ENCODE measurements around the gene MYH7. TPM values are rescaled to one million over a fixed set of nuclear protein-coding genes. Genes with fewer than 3 reads are reported as not detected.

Gene MYH7
- total RNA-seq, 6 experiments from 2014 or later: not detected

GRCh38 chr14:23380197-23380914 lies 55.1 kb downstream of the MYH7 start:
- no peaks in the 10 kb centered on the region for H3K36me3 Mint-ChIP-seq (ENCODE audit: low read depth)
- H3K4me3 Mint-ChIP-seq: no peak overlapping the region
- peak; percentile 30 for TF ChIP-seq CTCF (IDR thresholded peaks at IDR 0.05)
- H3K27me3 Mint-ChIP-seq (ENCODE audit: insufficient read depth): peaks cover 31% of the 10 kb centered on the region
- no peaks in the 10 kb centered on the region for H3K4me1 Mint-ChIP-seq (ENCODE audit: low read depth)
- H3K27ac Mint-ChIP-seq: no peak overlapping the region
- DNase-seq: no peak
- H3K9me3 Mint-ChIP-seq: no peaks in the 10 kb centered on the region

GRCh38 chr14:23379366-23380196 lies 55.9 kb downstream of the MYH7 start:
- no peaks in the 10 kb centered on the region for H3K4me1 Mint-ChIP-seq (ENCODE audit: low read depth)
- no peaks in the 10 kb centered on the region for H3K36me3 Mint-ChIP-seq (ENCODE audit: low read depth)
- no peak overlapping the region for H3K27ac Mint-ChIP-seq
- no peaks in the 10 kb centered on the region for H3K9me3 Mint-ChIP-seq
- no peak for DNase-seq
- H3K27me3 Mint-ChIP-seq (ENCODE audit: insufficient read depth): peaks cover 35% of the 10 kb centered on the region
- H3K4me3 Mint-ChIP-seq: no peak overlapping the region
- peak; percentile 94 for TF ChIP-seq CTCF (IDR thresholded peaks at IDR 0.05)

- H3K27me3 Mint-ChIP-seq (ENCODE audit: insufficient read depth): peaks cover 39% of the 10 kb centered on the region
- H3K4me3 Mint-ChIP-seq: no peak overlapping the region
- no peak for DNase-seq
- H3K36me3 Mint-ChIP-seq (ENCODE audit: low read depth): no peaks in the 10 kb centered on the region
- H3K9me3 Mint-ChIP-seq: no peaks in the 10 kb centered on the region
- no peak for TF ChIP-seq CTCF (IDR thresholded peaks at IDR 0.05)
- H3K4me1 Mint-ChIP-seq (ENCODE audit: low read depth): no peaks in the 10 kb centered on the region
- H3K27ac Mint-ChIP-seq: no peak overlapping the region
Observed at GRCh38 chr14:23378612-23379220, 56.7 kb downstream of the MYH7 start.

DNA sequence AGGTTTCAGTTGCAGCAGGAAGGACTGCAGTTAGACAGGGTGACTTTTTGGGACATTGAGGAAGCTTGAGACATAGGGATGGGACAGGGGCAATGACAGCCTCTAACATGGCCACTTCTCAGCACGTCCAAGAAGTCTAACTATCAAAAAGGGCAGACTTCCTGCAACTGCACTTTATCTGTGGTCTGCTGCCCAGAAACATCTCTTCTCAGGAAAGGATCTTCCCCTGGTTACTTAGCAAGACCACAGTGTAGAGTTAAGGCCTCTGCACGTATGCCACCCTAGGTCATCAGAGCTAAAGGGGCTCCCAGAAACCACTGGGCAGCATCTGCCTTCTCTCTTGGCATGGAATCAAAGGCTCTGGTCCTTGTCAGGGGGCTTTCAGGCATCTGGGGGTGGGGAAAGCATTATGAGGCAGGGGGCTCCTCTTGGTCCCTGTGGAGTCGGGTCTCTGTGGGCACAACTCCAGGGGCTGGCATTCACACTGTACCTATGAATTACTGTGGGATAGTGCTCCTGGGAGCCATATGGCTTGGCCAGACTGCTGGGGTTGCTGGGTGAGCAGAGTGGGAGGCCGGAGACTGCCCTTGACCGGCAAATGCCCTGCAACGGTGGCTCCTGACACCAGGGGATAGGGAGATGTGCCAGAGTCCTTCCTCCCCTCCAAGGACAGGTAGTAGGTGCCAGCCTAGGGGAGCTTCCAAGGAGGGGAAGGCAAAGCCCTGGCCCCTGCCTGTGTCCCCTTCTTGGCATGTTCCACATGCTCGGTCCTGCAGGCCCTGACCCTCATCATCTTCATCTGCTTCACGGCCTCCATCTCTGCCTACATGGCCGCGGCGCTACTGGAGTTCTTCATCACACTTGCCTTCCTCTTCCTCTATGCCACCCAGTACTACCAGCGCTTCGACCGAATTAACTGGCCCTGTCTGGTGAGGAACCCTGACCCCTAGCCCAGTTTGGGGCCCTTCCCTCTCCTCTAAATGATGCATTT lies 57.6 kb downstream of the MYH7 start:
- no peaks in the 10 kb centered on the region for H3K36me3 Mint-ChIP-seq (ENCODE audit: low read depth)
- H3K4me1 Mint-ChIP-seq (ENCODE audit: low read depth): no peaks in the 10 kb centered on the region
- no peak for DNase-seq
- H3K27me3 Mint-ChIP-seq (ENCODE audit: insufficient read depth): peaks cover 37% of the 10 kb centered on the region
- H3K9me3 Mint-ChIP-seq: no peaks in the 10 kb centered on the region
- no peak overlapping the region for H3K27ac Mint-ChIP-seq
- no peak for TF ChIP-seq CTCF (IDR thresholded peaks at IDR 0.05)
- H3K4me3 Mint-ChIP-seq: no peak overlapping the region

DNA sequence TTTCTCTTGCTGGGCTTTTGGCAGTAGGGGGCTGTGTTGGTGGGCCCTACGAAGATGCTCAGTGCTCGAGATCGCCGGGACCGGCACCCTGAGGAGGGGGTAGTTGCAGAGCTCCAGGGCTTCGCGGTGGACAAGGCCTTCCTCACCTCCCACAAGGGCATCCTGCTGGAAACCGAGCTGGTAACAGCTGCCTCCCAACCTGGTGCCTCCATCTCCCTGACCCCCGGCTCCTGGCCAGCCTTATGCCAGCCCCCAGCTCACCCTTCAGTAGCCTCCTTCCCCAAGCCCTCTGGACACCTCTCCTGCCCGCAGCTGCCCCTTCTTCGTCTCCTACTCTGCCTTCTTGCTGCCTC lies 58.3 kb downstream of the MYH7 start:
- H3K27ac Mint-ChIP-seq: no peak overlapping the region
- no peaks in the 10 kb centered on the region for H3K4me1 Mint-ChIP-seq (ENCODE audit: low read depth)
- no peak for TF ChIP-seq CTCF (IDR thresholded peaks at IDR 0.05)
- no peak overlapping the region for H3K4me3 Mint-ChIP-seq
- no peaks in the 10 kb centered on the region for H3K9me3 Mint-ChIP-seq
- no peaks in the 10 kb centered on the region for H3K36me3 Mint-ChIP-seq (ENCODE audit: low read depth)
- DNase-seq: no peak
- peaks cover 31% of the 10 kb centered on the region for H3K27me3 Mint-ChIP-seq (ENCODE audit: insufficient read depth)

Measured in HFFc6 (cell line).